Body of pancreas (tissue), 4 donors: ENCODE measurements around the gene VCP. TPM values are rescaled to one million over a fixed set of nuclear protein-coding genes. Genes with fewer than 3 reads are reported as not detected.

ENCODE experiments used
- ATAC-seq: fragments of 150-250 bp; one replicate; pipeline ENCODE4 v1.9.1; 2016
- DNase-seq, 4 donors: peaks; one replicate each; pipeline ENCODE4 v3.0.0-alpha.2; 2019
- H3K27ac ChIP-seq, 4 donors: fragments of 200-600 bp; sonication (generic); 1 replicate in 3 of 4; 2 replicates in 1 of 4; pipeline versions ENCODE4 v1.5.1 to v1.6.1; 2016 to 2019; ENCODE audit warnings: mild to moderate bottlenecking in 1 of 4, mixed read lengths in 1 of 4, moderate library complexity in 1 of 4
- H3K27me3 ChIP-seq, 2 donors: fragments of 200-600 bp; sonication (generic); one replicate each; pipeline ENCODE4 v1.6.0; 2016; ENCODE audit warnings: mild to moderate bottlenecking in 1 of 2
- H3K36me3 ChIP-seq, 2 donors: fragments of 200-600 bp; sonication (generic); replicated peaks in 1 of 2; 2 replicates each; pipeline ENCODE4 v1.5.1; 2016; ENCODE audit warnings: low read depth in 2 of 2; ENCODE audit not compliant: insufficient read depth in 1 of 2
- H3K4me1 ChIP-seq: fragments of 200-600 bp; sonication (generic); one replicate; pipeline ENCODE4 v1.6.0; 2016
- H3K4me3 ChIP-seq, 2 donors: fragments of 200-600 bp; sonication (generic); 1 replicate in 1 of 2; 2 replicates in 1 of 2; pipeline ENCODE4 v1.5.1; 2016 to 2019
- H3K9me3 ChIP-seq, 3 donors: fragments of 200-600 bp; sonication (generic); 1 replicate in 2 of 3; 2 replicates in 1 of 3; pipeline ENCODE4 v1.5.1; 2016
- CTCF ChIP-seq, 7 experiments: fragments of 450-650 bp in 4 of 7; fragments of 200-600 bp in 3 of 7; sonication (generic) in 3 of 7; IDR thresholded peaks; one replicate each; pipeline ENCODE4 v1.5.1; 2016 to 2019; ENCODE audit warnings: antibody characterized with exemption in 7 of 7
- POLR2A ChIP-seq, 3 donors: fragments of 450-650 bp; IDR thresholded peaks; one replicate each; pipeline ENCODE4 v1.6.1; 2016; ENCODE audit warnings: antibody characterized with exemption in 3 of 3, mild to moderate bottlenecking in 2 of 3
- WGBS, 2 donors: methylation state at CpG; one replicate each; pipeline ENCODE4 v1.1.5; 2017; 5-methylcytosine and 5-hydroxymethylcytosine counted together
- intact Hi-C: fragments of 100-400 bp; cut with DNase I; formaldehyde crosslinking; loops from one replicate; pipeline ENCODE4 v1.15.1; 2023
- total RNA-seq, 2 donors: library from RNA; depleted of rRNA; stranded (reverse); fragments of >200 nt; gene quantifications; one replicate each; pipeline ENCODE4 v1.1.0, GENCODE V29; 2016

Gene VCP
- total RNA-seq, 2 donors from 2014 or later: 63.6 to 118 TPM

GRCh38 chr9:35029852-35030251 is 42.6 kb downstream of the VCP start:
- ATAC-seq (no peak), DNase-seq (no peak)
- H3K4me1 ChIP-seq: no peaks in the 10 kb centered on the region
- no peaks in the 10 kb centered on the region for H3K27me3 ChIP-seq
- H3K36me3 ChIP-seq: no peaks in the 10 kb centered on the region
- TF ChIP-seq POLR2A (IDR thresholded peaks at IDR 0.05): no peak
- TF ChIP-seq CTCF (IDR thresholded peaks at IDR 0.05): no peak
- intact Hi-C loops: no loop called here
- H3K27ac ChIP-seq: no peak overlapping the region
- WGBS, 2 donors: 89 to 93% methylated on average over 2 of the region's 2 CpGs
- no peaks in the 10 kb centered on the region for H3K9me3 ChIP-seq
- no peak overlapping the region for H3K4me3 ChIP-seq

GRCh38 chr9:35029241-35029640 is 43.2 kb downstream of the VCP start:
- no peak for TF ChIP-seq CTCF (IDR thresholded peaks at IDR 0.05)
- TF ChIP-seq POLR2A (IDR thresholded peaks at IDR 0.05): no peak
- WGBS, 2 donors: 71 to 94% methylated on average over 4 of the region's 4 CpGs
- no peaks in the 10 kb centered on the region for H3K27me3 ChIP-seq
- H3K9me3 ChIP-seq: no peaks in the 10 kb centered on the region
- ATAC-seq (no peak), DNase-seq (no peak)
- H3K4me3 ChIP-seq: no peak overlapping the region
- intact Hi-C loops: no loop called here
- no peaks in the 10 kb centered on the region for H3K4me1 ChIP-seq
- no peaks in the 10 kb centered on the region for H3K36me3 ChIP-seq
- no peak overlapping the region for H3K27ac ChIP-seq

GRCh38 chr9:35028341-35028740 is 44.1 kb downstream of the VCP start:
- H3K9me3 ChIP-seq: no peaks in the 10 kb centered on the region
- no peak for ATAC-seq
- TF ChIP-seq POLR2A (IDR thresholded peaks at IDR 0.05) (no peak), CTCF (IDR thresholded peaks at IDR 0.05) (no peak)
- intact Hi-C loops: no loop called here
- H3K4me3 ChIP-seq: no peak overlapping the region
- peaks cover 0 to 2% of the 10 kb centered on the region in 2 donors for H3K36me3 ChIP-seq
- no peak overlapping the region for H3K27ac ChIP-seq
- H3K27me3 ChIP-seq: no peaks in the 10 kb centered on the region
- no peak for DNase-seq
- H3K4me1 ChIP-seq: no peaks in the 10 kb centered on the region

- Histone ChIP-seq H3K9me3 (no peaks in the 10 kb centered on the region), H3K36me3 (peaks cover 0 to 2% of the 10 kb centered on the region in 2 donors), H3K4me3 (no peak overlapping the region), H3K27me3 (no peaks in the 10 kb centered on the region), H3K4me1 (no peaks in the 10 kb centered on the region), H3K27ac (no peak overlapping the region)
- TF ChIP-seq POLR2A (IDR thresholded peaks at IDR 0.05): no peak
- TF ChIP-seq CTCF (IDR thresholded peaks at IDR 0.05): no peak
- intact Hi-C loops: no loop called here
- DNase-seq (no peak), ATAC-seq (no peak)
- WGBS, 2 donors: 19 to 42% methylated on average over 1 of the region's 1 CpG
These were observed 44.6 kb downstream of the VCP start for GRCh38 chr9:35027860-35028259.

- Histone ChIP-seq H3K4me1 (no peaks in the 10 kb centered on the region), H3K4me3 (no peak overlapping the region), H3K27ac (no peak overlapping the region), H3K36me3 (peaks cover 0 to 2% of the 10 kb centered on the region in 2 donors), H3K27me3 (no peaks in the 10 kb centered on the region), H3K9me3 (no peaks in the 10 kb centered on the region)
- DNase-seq (no peak), ATAC-seq (no peak)
- no peak for TF ChIP-seq POLR2A (IDR thresholded peaks at IDR 0.05)
- no peak for TF ChIP-seq CTCF (IDR thresholded peaks at IDR 0.05)
- 60 to 70% methylated on average over 1 of the region's 1 CpG for WGBS, 2 donors
- intact Hi-C loops: no loop called here
These were observed 45.1 kb downstream of the VCP start for GRCh38 chr9:35027374-35027773.
